ENCODE measurements around the gene ITIH6. TPM values are rescaled to one million over a fixed set of nuclear protein-coding genes. Genes with fewer than 3 reads are reported as not detected.
"Not testable (repeated sequence)": the region's sequence is repeated elsewhere in the genome, so short reads cannot be mapped to it uniquely, and the experiment has no call there.

ITIH6 gene
- total RNA-seq, 2 donors from 2014 or later, result not detected

GRCh38 chrX:54745676-54746075 is 52.4 kb downstream of the ITIH6 start:
- no peak for TF ChIP-seq CTCF (IDR thresholded peaks at IDR 0.05)
- Histone ChIP-seq H3K27me3 (peaks cover 3% of the 10 kb centered on the region), H3K9ac (ENCODE audit: low read depth in 2 of 2, low read length in 2 of 2) (no peak overlapping the region), H3K36me3 (no peaks in the 10 kb centered on the region), H3K4me1 (no peaks in the 10 kb centered on the region), H3K27ac (no peak overlapping the region), H3K9me3 (no peaks in the 10 kb centered on the region), H3K4me3 (no peak overlapping the region)
- intact Hi-C loops (cut with DNase I), result no loop called here
- no peak for DNase-seq

- H3K9ac ChIP-seq (ENCODE audit: low read depth in 2 of 2, low read length in 2 of 2); H3K4me3 ChIP-seq; H3K27ac ChIP-seq; H3K27me3 ChIP-seq; intact Hi-C loops (cut with DNase I); H3K36me3 ChIP-seq; H3K9me3 ChIP-seq; H3K4me1 ChIP-seq; DNase-seq: not testable (repeated sequence)
Observed at GRCh38 chrX:54738567-54738966, 59.5 kb downstream of the ITIH6 start.

- H3K27me3 ChIP-seq; H3K9ac ChIP-seq (ENCODE audit: low read depth in 2 of 2, low read length in 2 of 2); H3K4me3 ChIP-seq; H3K36me3 ChIP-seq; DNase-seq; H3K9me3 ChIP-seq; H3K4me1 ChIP-seq; H3K27ac ChIP-seq; intact Hi-C loops (cut with DNase I): not testable (repeated sequence)
Observed at GRCh38 chrX:54736298-54736942, 61.6 kb downstream of the ITIH6 start.

- TF ChIP-seq CTCF (IDR thresholded peaks at IDR 0.05), result no peak
- no peak for DNase-seq
- H3K9ac ChIP-seq (ENCODE audit: low read depth in 2 of 2, low read length in 2 of 2), result no peak overlapping the region
- no peak overlapping the region for H3K4me3 ChIP-seq
- H3K27me3 ChIP-seq, result no peaks in the 10 kb centered on the region
- no peak overlapping the region for H3K27ac ChIP-seq
- H3K36me3 ChIP-seq, result no peaks in the 10 kb centered on the region
- H3K4me1 ChIP-seq, result no peaks in the 10 kb centered on the region
- intact Hi-C loops (cut with DNase I), result no loop called here
- no peaks in the 10 kb centered on the region for H3K9me3 ChIP-seq
Observed at GRCh38 chrX:54721424-54721823, 76.6 kb downstream of the ITIH6 start.

- Histone ChIP-seq H3K4me3 (no peak overlapping the region), H3K9ac (ENCODE audit: low read depth in 2 of 2, low read length in 2 of 2) (no peak overlapping the region), H3K9me3 (no peaks in the 10 kb centered on the region), H3K27ac (no peak overlapping the region), H3K27me3 (no peaks in the 10 kb centered on the region), H3K36me3 (no peaks in the 10 kb centered on the region), H3K4me1 (no peaks in the 10 kb centered on the region)
- intact Hi-C loops (cut with DNase I), result no loop called here
- TF ChIP-seq CTCF (IDR thresholded peaks at IDR 0.05), result no peak
- DNase-seq, result no peak
Observed at GRCh38 chrX:54715621-54716020, 82.4 kb downstream of the ITIH6 start.

- no peak for TF ChIP-seq CTCF (IDR thresholded peaks at IDR 0.05)
- Histone ChIP-seq H3K27ac (no peak overlapping the region), H3K9me3 (no peaks in the 10 kb centered on the region), H3K4me1 (no peaks in the 10 kb centered on the region), H3K27me3 (no peaks in the 10 kb centered on the region), H3K36me3 (no peaks in the 10 kb centered on the region), H3K4me3 (no peak overlapping the region), H3K9ac (ENCODE audit: low read depth in 2 of 2, low read length in 2 of 2) (no peak overlapping the region)
- DNase-seq, result no peak
- intact Hi-C loops (cut with DNase I), result no loop called here
Observed at GRCh38 chrX:54714424-54714823, 83.6 kb downstream of the ITIH6 start.

Data from colonic mucosa (tissue), 4 donors.